ENCODE measurements around the gene OLFM3. TPM values are rescaled to one million over a fixed set of nuclear protein-coding genes. Genes with fewer than 3 reads are reported as not detected.

The OLFM3 gene
- total and polyA plus RNA-seq, 4 donors: not detected

GRCh38 chr1:101820071-101820470 is 176.7 kb downstream of the OLFM3 start:
- no peaks in the 10 kb centered on the region for H3K27me3 ChIP-seq (ENCODE audit: control insufficient read depth in 4 of 4, insufficient read depth in 4 of 4, low read length in 3 of 4)
- no peak for DNase-seq (ENCODE audit: low spot score)
- H3K4me3 ChIP-seq (ENCODE audit: low read depth in 1 of 3, low read length in 3 of 3): no peak overlapping the region
- H3K36me3 ChIP-seq (ENCODE audit: control insufficient read depth in 4 of 4, insufficient read depth in 3 of 4, low read depth in 1 of 4, low read length in 3 of 4): no peaks in the 10 kb centered on the region
- no peak overlapping the region for H3K9ac ChIP-seq (ENCODE audit: low read depth in 1 of 2, low read length in 2 of 2)
- no peaks in the 10 kb centered on the region for H3K4me1 ChIP-seq (ENCODE audit: control insufficient read depth in 4 of 4, insufficient read depth in 4 of 4, low read length in 3 of 4)
- 47% methylated on average over 1 of the region's 1 CpG for WGBS
- H3K9me3 ChIP-seq (ENCODE audit: control insufficient read depth in 4 of 4, low read length in 3 of 4): no peaks in the 10 kb centered on the region
- H3K27ac ChIP-seq (ENCODE audit: low read depth in 1 of 2, low read length in 2 of 2): no peak overlapping the region
- TF ChIP-seq CTCF (IDR thresholded peaks at IDR 0.05; ENCODE audit: low read depth, low read length, missing input control) (peak; percentile 18), RAD21 (IDR thresholded peaks at IDR 0.05) (peak; percentile 70 to 73), HNF4A (conservative IDR thresholded peaks at IDR 0.05) (no peak)

GRCh38 chr1:101816262-101816661 is 180.5 kb downstream of the OLFM3 start:
- H3K27me3 ChIP-seq (ENCODE audit: control insufficient read depth in 4 of 4, insufficient read depth in 4 of 4, low read length in 3 of 4): no peaks in the 10 kb centered on the region
- no peaks in the 10 kb centered on the region for H3K4me1 ChIP-seq (ENCODE audit: control insufficient read depth in 4 of 4, insufficient read depth in 4 of 4, low read length in 3 of 4)
- WGBS: 75% methylated on average over 1 of the region's 1 CpG
- DNase-seq (ENCODE audit: low spot score): no peak
- TF ChIP-seq RXRA (IDR thresholded peaks at IDR 0.05): no peak
- TF ChIP-seq FOXA2 (IDR thresholded peaks at IDR 0.05): no peak
- TF ChIP-seq REST (IDR thresholded peaks at IDR 0.05): no peak
- no peak for TF ChIP-seq GABPA (IDR thresholded peaks at IDR 0.05 in 1 of 2, conservative IDR thresholded peaks at IDR 0.05 in 1 of 2)
- TF ChIP-seq HNF4G (IDR thresholded peaks at IDR 0.05): no peak
- no peak overlapping the region for H3K4me3 ChIP-seq (ENCODE audit: low read depth in 1 of 3, low read length in 3 of 3)
- H3K9me3 ChIP-seq (ENCODE audit: control insufficient read depth in 4 of 4, low read length in 3 of 4): no peaks in the 10 kb centered on the region
- no peaks in the 10 kb centered on the region for H3K36me3 ChIP-seq (ENCODE audit: control insufficient read depth in 4 of 4, insufficient read depth in 3 of 4, low read depth in 1 of 4, low read length in 3 of 4)
- no peak overlapping the region for H3K9ac ChIP-seq (ENCODE audit: low read depth in 1 of 2, low read length in 2 of 2)
- H3K27ac ChIP-seq (ENCODE audit: low read depth in 1 of 2, low read length in 2 of 2): no peak overlapping the region

- H3K27ac ChIP-seq (ENCODE audit: low read depth in 1 of 2, low read length in 2 of 2): no peak overlapping the region
- no peaks in the 10 kb centered on the region for H3K27me3 ChIP-seq (ENCODE audit: control insufficient read depth in 4 of 4, insufficient read depth in 4 of 4, low read length in 3 of 4)
- no peak for DNase-seq (ENCODE audit: low spot score)
- H3K9me3 ChIP-seq (ENCODE audit: control insufficient read depth in 4 of 4, low read length in 3 of 4): no peaks in the 10 kb centered on the region
- no peak overlapping the region for H3K9ac ChIP-seq (ENCODE audit: low read depth in 1 of 2, low read length in 2 of 2)
- 89% methylated on average over 2 of the region's 2 CpGs for WGBS
- no peaks in the 10 kb centered on the region for H3K4me1 ChIP-seq (ENCODE audit: control insufficient read depth in 4 of 4, insufficient read depth in 4 of 4, low read length in 3 of 4)
- H3K4me3 ChIP-seq (ENCODE audit: low read depth in 1 of 3, low read length in 3 of 3): no peak overlapping the region
- no peaks in the 10 kb centered on the region for H3K36me3 ChIP-seq (ENCODE audit: control insufficient read depth in 4 of 4, insufficient read depth in 3 of 4, low read depth in 1 of 4, low read length in 3 of 4)
- no peak for TF ChIP-seq EGR1 (IDR thresholded peaks at IDR 0.05; ENCODE audit: low read depth in 2 of 2)
- no peak for TF ChIP-seq YY1 (IDR thresholded peaks at IDR 0.05)
- TF ChIP-seq TAF1 (conservative IDR thresholded peaks at IDR 0.05): no peak
- TF ChIP-seq MAX (IDR thresholded peaks at IDR 0.05): no peak
- TF ChIP-seq HNF4A (conservative IDR thresholded peaks at IDR 0.05): no peak
- no peak for TF ChIP-seq ATF3 (IDR thresholded peaks at IDR 0.05)
- no peak for TF ChIP-seq RXRA (IDR thresholded peaks at IDR 0.05)
- TF ChIP-seq CTCF (IDR thresholded peaks at IDR 0.05; ENCODE audit: low read depth, low read length, missing input control): no peak
- TF ChIP-seq SP1 (IDR thresholded peaks at IDR 0.05): no peak
- TF ChIP-seq RAD21 (IDR thresholded peaks at IDR 0.05): no peak
- no peak for TF ChIP-seq GABPA (IDR thresholded peaks at IDR 0.05 in 1 of 2, conservative IDR thresholded peaks at IDR 0.05 in 1 of 2)
- no peak for TF ChIP-seq ZBTB33 (IDR thresholded peaks at IDR 0.05)
- no peak for TF ChIP-seq HNF4G (IDR thresholded peaks at IDR 0.05)
Observed at GRCh38 chr1:101798417-101798816, 198.3 kb downstream of the OLFM3 start.

Data from liver (tissue), 9 donors.